DMS53 treated with DMSO at 0.1 percent for 48 hours (cell line): Measurements from ENCODE around the gene KDM7A.
A peak's percentile ranks its signal among the peaks of the same experiment; 100 is the strongest.
"Not testable (repeated sequence)": the region's sequence is repeated elsewhere in the genome, so short reads cannot be mapped to it uniquely, and the experiment has no call there.

Source experiments
- DNase-seq: peaks from one replicate; lab custom pipeline; 2025; ENCODE audit not compliant: unreplicated experiment; lab: John Stamatoyannopoulos, UW

Gene KDM7A

DNA sequence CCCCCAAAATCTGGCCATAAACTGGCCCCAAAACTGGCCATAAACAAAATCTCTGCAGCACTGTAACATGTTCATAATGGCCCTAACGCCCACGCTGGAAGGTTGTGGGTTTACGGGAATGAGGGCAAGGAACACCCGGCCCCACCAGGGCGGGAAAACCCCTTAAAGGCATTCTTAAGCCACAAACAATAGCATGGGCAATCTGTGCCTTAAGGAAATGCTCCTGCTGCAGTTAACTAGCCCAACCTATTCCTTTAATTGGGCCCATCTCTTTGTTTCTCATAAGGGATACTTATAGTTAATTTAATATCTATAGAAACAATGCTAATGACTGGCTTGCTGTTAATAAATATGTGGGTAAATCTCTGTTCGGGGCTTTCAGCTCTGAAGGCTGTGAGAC lies 26.2 kb upstream of the KDM7A start:
- DNase-seq, result not testable (repeated sequence)

DNA sequence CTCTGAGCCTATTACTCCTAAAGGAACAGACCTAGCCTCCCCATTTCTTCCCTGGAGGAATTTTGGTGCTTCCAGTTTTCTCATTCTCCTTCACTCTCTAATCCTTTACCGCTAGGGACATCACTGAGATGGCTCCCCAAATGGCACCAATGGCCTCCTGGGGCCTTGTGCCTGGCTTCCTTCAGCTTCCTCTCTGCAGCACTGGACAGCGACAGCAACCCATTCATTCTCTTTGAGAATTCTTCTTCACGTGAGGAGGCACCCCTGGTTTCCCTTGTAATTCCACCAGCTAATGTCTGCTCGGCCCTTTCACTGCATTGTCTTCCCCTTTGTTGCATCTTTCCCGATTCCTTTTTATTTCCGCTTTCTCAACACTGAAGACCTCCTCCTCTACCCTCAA lies 24.6 kb upstream of the KDM7A start:
- no peak for DNase-seq

DNA sequence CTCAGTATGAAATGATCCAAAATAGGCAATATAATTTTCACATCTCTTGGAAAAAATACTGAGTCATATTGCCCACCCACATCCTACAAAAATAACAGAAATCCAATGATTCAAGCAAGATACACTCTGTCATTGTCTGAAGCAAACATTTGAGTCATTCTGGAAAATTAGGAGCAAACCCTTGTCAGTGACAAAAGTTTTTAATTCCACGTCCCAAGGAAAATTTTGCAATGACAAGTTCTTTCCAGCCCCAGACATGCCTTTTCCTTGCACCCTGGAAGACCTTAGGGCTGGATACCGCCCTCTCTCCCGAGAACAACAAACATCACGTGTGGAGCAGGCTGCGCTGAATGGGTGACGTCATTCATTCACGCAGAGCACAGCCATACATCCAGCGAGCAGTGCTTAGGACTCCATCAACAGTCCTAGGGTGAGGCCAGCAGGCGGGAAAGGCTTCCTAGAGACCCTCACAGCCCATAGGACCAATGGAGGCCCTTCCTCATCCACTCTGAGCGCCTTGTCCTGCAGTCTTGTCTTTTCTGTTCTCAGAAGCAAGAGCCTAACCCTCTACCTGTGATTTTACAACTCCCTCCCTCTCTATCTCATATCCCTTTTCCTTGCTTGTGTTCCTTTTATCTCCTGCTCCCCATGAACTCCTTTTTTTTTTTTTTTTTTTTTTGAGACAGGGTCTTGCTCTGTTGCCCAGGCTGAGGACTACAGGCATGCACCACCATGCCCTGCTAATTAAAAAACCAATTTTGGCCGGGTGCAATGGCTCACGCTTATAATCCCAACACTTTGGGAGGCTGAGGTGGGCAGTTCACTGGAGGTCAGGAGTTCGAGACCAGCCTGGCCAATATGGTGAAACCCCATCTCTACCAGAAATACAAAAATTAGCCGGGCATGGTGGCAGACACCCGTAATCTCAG lies 23.5 kb upstream of the KDM7A start:
- peak; percentile 78 for DNase-seq

DNA sequence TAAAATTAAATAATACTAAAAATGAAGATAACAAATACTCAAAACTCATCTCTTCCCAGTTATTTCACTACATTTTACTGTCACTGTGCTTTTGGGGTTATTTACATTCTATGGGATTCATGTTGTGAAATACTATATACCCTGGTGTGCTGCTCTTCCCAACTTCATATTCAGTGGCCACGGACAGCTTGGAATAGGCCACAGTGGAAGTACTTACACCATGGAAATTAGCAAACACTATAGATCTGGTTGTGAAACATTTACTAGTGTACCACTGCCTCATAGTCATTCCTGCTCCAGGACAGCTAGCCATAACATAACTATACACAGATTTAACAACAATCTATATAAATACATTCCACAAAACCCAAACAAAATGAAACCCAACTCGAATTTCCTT lies 21.2 kb upstream of the KDM7A start:
- DNase-seq, result no peak

DNA sequence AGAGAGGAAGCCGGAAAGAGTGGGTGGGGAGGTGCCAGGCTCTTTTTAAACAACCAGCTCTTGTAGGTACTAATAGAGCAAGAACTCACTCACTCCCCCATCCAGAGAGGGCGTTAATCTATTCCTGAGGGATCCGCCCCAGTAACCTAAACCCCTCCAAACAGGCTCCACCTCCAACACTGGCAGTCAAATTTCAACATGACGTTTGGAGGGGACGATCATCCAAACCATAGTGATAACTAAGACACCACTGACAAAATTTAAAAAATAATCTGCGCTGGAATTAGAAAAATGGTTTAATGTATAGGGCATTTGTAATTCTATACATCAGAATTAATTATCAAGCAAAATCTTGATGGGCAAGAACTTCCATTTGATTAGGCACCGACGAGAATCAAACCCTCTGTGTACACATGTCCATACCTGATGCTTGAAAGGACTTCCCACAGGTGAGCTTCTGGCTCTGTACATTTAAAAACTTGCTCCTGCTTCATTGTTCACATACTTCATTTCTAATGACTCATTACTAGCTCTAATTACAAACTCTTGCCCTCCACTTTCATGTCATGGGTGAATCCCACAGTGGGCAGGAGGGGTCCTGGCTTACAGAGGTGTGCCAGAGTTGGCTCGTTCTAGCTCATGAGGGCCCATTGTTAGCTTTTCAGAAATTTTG lies 20.6 kb upstream of the KDM7A start:
- DNase-seq, result no peak

DNA sequence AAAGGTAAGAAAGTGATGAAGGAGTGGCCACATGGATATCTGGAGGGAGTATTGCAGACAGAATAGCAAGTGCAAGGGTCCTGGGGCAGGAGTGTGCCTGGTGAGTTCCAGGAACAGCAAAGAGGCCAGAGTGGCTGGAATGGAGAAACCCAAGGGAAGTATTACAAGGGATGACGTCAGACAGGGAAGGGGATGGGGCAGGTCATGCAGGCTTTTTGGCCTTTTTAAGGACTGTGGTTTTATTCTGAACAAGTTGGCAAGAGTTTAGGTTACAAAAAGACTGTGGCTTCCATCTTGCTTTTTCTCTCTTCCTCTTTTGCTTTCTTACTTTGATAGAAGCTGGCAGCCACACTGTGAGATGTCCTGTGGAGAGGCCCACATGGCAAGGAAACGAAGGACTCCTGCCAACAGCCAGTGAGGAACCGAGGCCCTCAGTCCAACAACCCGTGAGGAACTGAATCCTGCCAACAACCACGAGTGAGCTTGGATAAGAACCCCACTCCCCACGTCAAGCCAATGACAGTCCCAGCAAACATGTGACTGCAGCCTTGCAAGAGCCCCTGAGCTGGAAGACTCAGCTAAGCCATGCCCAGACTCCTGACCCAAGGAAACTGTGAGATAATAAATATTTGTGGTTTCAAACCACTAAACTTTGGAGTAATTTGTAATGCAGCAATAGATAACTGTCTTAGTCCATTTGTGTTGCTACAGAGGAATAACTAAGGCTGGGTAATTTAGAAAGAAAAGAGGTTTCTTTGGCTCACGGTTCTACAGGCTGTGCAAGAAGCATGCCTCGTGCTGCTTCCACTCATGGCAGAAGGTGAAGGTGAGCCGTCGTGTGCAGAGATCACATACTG lies 19.8 kb upstream of the KDM7A start:
- DNase-seq, result no peak

DNA sequence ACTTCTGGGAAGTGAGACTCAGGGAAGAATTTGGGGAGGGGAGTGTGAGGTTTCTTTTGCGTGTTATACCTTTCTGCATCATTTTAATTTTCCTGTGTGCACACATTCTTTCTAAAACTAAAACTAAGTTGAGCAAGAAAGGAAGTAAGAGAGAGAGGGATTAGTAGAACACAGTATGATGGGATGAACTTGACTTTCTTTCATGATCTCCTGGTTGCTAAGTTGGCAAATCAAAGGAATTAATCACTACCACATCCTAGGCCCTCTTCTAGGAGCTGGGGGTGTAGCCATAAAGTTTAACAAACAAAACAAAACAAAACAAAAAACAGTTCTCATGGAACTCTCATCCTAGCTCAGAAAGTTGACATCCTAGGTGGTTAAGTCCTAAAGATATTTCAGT lies 19.1 kb upstream of the KDM7A start:
- DNase-seq, result no peak

DNA sequence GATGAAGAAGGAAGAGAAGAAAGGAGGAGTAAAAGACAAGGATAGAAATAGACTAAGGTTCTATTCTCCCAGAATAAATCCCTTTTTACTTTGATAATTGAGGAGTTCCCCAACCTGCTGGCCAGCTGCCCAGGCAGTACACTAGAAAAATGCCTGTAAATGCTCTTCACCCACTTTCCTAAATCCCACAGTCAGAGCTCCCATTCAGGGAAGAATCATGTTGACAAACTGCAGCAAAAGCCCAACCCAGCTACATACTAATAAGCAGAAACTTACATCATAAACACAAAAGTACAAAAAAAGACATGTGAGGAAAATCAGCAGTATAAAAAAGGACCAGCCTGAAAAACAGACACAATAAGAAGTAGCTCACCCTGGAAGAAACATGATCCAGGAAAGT lies 15.8 kb upstream of the KDM7A start:
- no peak for DNase-seq

DNA sequence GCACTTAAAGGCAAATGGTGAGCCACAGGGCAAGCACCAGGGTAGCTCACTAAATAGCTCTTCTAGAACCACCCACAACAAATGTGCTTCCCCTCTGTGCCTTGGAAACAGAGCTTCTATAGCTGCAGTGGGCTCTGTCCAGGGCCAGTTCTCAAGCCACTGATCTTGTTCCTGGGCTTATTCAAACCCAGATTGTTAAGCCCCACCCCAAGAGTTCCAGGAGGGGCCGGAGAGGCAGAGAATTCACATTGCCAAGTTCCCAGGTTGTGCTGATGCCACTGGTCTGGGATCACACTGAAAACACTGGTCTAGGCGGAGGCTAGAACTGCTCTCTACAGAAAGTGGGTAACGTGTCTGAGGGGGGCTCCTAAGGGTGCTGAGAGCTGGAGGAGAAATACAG lies 15.4 kb upstream of the KDM7A start:
- no peak for DNase-seq

DNA sequence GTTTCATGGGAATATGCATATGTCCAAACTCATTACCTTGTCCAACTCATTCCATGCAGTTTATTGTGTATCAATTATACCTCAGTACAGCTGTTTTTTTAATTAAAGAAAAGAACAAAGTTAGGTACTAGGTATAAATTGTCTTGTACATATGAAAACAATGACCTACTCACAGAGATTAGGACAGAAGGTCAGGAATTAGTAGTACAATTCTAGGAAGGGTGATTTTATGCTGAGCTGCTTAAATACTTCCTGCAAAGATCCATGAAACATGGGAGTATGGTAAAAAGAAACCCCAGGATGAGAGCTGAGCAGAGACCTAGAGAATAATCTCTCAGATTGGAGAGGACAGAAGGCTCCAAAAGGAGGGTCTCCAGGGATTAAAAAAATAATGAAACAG lies 13.8 kb upstream of the KDM7A start:
- no peak for DNase-seq

DNA sequence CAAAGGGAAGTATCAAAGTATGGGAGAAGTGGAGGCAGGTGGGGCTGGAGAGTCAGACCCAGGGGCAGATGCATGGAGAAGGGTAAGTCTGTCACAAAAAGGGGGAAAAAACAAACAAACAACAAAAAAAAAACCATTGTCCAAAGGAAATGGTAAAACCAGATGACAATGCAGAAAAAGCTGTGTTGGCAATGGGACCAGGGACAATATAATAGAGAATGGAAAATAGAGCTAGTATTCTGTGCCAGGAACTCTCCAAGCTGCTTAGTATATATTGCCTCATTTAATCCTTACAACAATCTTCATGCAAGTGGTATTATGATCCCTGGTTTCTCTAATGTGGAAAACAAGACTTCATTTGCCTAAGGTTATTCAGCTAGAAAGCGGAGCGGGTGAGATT lies 13.1 kb upstream of the KDM7A start:
- DNase-seq, result no peak

DNA sequence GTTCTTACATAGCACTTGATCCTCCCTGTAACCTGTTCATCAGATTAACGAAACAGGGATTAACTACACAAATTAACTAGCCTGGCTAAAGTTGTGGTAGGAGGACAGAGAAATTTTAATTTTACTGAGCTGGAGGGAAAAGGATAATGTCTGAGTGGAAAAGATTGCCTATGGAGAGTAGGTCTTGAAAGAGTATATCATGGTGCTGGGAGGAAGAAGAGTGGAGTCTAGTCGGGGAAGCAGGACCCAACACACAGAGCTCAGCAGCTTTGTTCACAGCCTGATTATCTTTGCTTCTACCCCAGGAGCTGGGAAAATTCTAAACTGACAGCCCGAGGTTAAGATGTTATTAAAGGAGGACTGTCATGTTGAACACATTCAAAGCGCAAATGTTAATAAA lies 6.1 kb upstream of the KDM7A start:
- no peak for DNase-seq

DNA sequence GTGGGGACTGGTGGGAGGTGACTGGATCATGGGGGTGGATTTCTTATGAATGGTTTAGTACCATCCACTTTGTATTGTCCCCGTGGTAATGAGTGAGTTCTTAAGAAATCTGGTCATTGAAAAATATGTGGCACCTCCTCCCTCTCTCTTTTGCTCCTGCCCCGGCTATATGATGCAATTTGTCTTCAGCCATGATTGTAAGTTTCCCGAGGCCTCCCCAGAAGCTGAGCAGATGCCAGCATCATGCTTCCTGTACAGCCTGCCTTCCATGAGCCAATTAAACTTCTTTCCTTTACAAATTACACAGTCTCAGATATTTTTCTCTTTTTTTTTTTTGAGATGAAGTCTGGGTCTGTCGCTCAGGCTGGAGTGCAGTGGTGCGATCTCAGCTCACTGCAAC lies 2.6 kb upstream of the KDM7A start:
- DNase-seq, result no peak

DNA sequence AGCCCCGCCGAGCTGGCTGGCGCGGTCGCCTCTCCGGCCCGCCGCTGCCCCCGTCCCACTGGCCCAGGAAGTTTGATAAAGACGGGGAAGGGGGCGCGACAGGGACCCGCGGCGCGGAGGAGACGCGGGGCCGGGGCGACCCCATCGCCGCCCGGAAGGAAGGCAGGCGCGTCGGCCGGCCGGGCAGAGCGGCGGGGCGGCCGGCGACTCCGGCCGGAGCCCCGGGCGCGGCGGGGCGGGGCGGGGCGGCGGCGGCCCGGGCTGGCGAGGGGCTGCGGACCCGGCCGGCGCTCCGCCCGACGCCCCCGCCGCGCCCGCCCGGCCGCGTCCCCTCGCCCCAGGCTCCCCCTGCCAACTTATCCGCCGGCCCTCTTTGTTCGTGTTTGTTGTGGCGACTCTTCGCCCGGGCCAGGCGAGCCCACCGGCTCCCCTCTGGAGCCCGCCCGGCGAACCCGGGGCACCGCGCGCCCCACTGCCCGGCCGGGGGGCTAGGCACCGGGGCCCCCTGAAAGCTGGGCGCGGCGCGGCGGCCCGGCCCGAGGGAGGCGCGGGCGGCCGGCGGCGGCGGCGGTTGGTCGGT lies 571 bp downstream of the KDM7A start:
- DNase-seq, result no peak

DNA sequence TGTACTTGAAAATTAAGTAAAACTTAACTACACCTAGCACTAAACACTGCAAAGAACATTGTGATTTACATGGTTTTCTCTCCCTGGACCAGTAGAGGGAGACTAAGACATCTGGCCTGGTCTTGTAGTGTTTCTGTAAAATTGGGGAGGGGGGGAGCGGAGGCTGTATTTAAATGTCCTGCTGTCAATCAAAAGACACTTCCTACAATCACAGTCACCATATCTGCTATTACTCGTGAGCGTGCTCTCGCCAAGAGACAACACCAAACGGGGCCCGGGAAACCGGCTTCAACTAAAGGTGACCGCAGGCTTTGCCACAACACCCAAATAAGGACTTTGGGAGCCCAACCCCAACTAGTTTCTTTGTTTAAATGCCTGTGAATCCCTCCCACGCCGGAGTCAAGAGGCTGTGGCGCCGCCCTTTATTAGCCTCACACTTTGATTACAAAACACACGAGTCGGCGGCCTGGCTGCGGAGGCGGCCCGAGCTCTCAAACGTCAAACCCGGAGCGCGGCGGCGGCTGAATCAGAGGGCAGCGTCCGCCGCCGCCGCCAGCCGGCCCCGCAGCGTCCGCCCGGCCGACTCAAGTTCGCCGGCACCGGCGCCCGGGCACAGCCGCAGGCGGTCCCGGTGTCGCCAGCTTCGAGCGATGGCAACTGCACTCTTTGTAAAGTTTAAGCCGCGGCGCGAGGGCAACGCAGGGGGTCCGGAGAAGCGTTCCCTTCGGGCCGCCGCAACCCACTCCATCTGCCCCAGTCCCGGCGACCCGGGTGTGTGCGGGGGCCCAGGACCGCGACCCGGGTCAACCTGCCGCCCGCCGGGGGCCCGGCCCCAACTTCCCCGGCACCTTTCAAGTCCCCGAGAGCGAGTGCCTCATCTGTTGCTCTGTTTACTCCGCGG lies 1.3 kb downstream of the KDM7A start:
- DNase-seq, result peak; percentile 98

DNA sequence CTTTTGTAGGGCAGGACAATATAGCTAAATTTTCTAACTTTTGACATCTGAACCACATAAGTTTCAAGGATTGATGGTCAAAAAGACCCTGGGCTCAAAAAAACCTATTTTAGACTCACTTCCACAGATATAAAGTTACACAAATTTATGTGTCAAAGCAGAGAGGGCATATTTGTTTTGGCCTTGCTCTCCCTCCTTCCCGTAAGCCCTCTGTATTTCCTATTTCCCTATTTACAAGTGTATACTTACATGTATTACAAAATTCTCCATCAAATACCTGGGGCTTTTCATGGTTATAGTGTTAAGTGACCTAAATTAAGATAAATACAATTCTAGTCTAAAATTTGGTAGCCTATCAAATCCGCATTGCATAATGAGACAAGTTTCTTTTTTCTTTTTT lies 2.6 kb downstream of the KDM7A start:
- DNase-seq, result no peak

DNA sequence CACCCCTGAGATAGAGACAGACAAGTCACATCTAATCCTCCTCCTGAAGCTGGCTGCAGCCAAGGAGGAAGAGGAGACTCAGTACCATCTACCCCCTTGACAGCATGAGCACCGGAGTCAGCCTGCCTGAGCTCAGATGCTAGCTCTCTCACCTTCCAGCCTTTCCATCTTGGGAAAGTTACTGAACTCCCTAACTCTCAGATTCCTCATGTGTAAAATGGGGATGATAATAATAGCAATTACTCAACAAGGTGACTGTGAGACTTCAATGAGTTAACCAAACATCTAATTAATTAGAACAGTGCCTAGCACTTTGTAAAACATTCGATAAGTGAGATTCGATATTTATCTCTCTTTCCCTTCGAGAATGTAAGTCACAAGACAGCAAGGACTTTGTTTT lies 6.4 kb downstream of the KDM7A start:
- no peak for DNase-seq

DNA sequence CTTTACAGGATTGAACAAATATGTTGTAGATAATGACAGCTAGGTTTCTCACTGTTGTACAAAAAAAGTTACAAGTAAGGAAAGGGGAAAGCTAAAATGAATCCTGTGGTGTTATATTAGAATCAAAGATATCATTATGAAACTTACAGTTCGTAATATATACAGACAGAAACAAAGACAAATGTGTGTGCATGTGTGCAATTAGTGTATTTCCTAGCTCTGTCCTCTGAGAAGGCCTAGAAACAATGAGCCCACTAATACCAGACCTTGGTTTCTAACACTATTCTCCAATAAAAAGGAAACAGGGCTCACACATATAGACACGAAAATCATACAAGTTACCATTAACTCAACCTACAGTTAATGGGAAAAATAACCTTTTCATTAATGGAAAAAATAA lies 8.0 kb downstream of the KDM7A start:
- no peak for DNase-seq

DNA sequence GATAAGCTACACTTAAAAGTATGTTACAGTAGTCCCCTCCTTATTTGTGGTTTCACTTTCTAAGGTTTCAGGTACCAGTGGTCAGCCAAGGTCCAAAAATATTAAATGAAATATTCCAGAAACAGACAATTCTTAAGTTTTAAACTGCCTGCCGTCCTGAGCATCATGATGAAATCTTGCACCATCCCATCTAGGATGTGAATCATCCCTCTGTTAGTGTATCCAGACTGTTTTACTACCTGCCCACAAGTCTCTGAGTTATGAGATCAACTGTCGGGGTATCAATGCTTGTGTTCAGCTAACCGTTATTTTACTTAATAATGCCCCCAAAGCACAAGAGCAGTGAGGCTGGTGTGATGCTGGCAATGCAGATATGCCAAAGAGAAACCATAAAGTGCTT lies 11.4 kb downstream of the KDM7A start:
- no peak for DNase-seq

DNA sequence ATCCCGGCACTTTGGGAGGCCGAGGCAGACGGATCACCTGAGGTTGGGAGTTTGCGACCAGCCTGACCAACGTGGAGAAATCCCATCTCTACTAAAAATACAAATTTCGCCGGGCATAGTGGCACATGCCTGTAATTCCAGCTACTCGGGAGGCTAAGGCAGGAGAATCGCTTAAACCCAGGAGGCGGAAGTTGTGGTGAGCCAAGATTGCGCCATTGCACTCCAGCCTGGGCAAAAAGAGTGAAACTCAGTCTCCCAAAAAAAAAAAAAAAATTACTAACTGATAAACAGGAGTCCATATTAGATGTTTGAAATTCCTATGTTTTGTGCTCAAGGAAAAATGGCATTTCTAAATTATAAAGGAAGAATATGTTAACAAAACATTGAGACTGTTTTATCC lies 14.7 kb downstream of the KDM7A start:
- not testable (repeated sequence) for DNase-seq
